KMS-11 (cell line): Measurements from ENCODE around the gene KIRREL2.
"Not testable (repeated sequence)": the region's sequence is repeated elsewhere in the genome, so short reads cannot be mapped to it uniquely, and the experiment has no call there.

Source experiments
- H2AFZ ChIP-seq: fragments of 200-600 bp; sonication (generic); 2 replicates; pipeline ENCODE4 v1.6.1; 2016; ENCODE audit warnings: antibody characterized with exemption, mixed run types, low read depth
- H3K27ac ChIP-seq: fragments of 200-600 bp; sonication (generic); 2 replicates; pipeline ENCODE4 v1.6.1; 2016; ENCODE audit warnings: mild to moderate bottlenecking, mixed run types
- H3K27me3 ChIP-seq: fragments of 200-600 bp; sonication (generic); 2 replicates; pipeline ENCODE4 v1.6.1; 2017; ENCODE audit warnings: mild to moderate bottlenecking, low read depth, mixed run types, moderate library complexity; ENCODE audit not compliant: insufficient read depth
- H3K36me3 ChIP-seq: fragments of 200-600 bp; sonication (generic); 2 replicates; pipeline ENCODE4 v1.6.1; 2017; ENCODE audit warnings: mild to moderate bottlenecking, mixed run types; ENCODE audit not compliant: insufficient read depth
- H3K4me1 ChIP-seq: fragments of 200-600 bp; sonication (generic); 2 replicates; pipeline ENCODE4 v1.6.1; 2016; ENCODE audit warnings: mild to moderate bottlenecking, low read depth, mixed run types; ENCODE audit not compliant: poor library complexity, severe bottlenecking
- H3K4me2 ChIP-seq: fragments of 200-600 bp; sonication (generic); 2 replicates; pipeline ENCODE4 v1.7.0; 2016; ENCODE audit warnings: mild to moderate bottlenecking, mixed run types
- H3K4me3 ChIP-seq: fragments of 200-600 bp; sonication (generic); IDR thresholded peaks from 2 replicates; pipeline ENCODE4 v1.6.1; 2017; ENCODE audit warnings: low read depth, low read length, mixed read lengths; ENCODE audit not compliant: insufficient read depth
- H3K79me2 ChIP-seq: fragments of 200-600 bp; sonication (generic); 2 replicates; pipeline ENCODE4 v1.6.1; 2016; ENCODE audit warnings: low read depth, mixed run types; ENCODE audit not compliant: insufficient read depth
- H3K9ac ChIP-seq: fragments of 200-600 bp; sonication (generic); 2 replicates; pipeline ENCODE4 v1.6.1; 2016; ENCODE audit warnings: mild to moderate bottlenecking, mixed run types
- H4K20me1 ChIP-seq: fragments of 200-600 bp; sonication (generic); 2 replicates; pipeline ENCODE4 v1.6.1; 2016; ENCODE audit warnings: mild to moderate bottlenecking, mixed run types; ENCODE audit not compliant: insufficient read depth
- TF ChIP-seq, protein P1 (sequence below): fragments of 200-600 bp; sonication (generic); conservative IDR thresholded peaks from 2 replicates; pipeline ENCODE4 v1.6.1; 2017; ENCODE audit warnings: low read depth, mild to moderate bottlenecking, antibody characterized with exemption, low read length, moderate library complexity, mixed read lengths

The KIRREL2 gene

GRCh38 chr19:35908010-35908441 is 51.3 kb downstream of the KIRREL2 start, which contains the start of gene TYROBP:
Gene TYROBP, minus strand, starts transcription at chr19:35908295. Its CDS starts 67 bp downstream, at chr19:35908228.
- Histone ChIP-seq H3K27me3 (peaks cover 2% of the 10 kb centered on the region; the same call in 1 of the 2 replicates), H2AFZ (no peak within 1 kb of the TSS), H3K9ac (no peak within 1 kb of the TSS), H4K20me1 (no peaks in the 10 kb centered on the region), H3K79me2 (no peaks in the 10 kb centered on the region), H3K4me3 (no peak within 1 kb of the TSS), H3K27ac (no peak within 1 kb of the TSS), H3K4me1 (peaks cover 5% of the 10 kb centered on the region), H3K36me3 (no peaks in the 10 kb centered on the region), H3K4me2 (no peak within 1 kb of the TSS)
- TF ChIP-seq, protein P1, sequence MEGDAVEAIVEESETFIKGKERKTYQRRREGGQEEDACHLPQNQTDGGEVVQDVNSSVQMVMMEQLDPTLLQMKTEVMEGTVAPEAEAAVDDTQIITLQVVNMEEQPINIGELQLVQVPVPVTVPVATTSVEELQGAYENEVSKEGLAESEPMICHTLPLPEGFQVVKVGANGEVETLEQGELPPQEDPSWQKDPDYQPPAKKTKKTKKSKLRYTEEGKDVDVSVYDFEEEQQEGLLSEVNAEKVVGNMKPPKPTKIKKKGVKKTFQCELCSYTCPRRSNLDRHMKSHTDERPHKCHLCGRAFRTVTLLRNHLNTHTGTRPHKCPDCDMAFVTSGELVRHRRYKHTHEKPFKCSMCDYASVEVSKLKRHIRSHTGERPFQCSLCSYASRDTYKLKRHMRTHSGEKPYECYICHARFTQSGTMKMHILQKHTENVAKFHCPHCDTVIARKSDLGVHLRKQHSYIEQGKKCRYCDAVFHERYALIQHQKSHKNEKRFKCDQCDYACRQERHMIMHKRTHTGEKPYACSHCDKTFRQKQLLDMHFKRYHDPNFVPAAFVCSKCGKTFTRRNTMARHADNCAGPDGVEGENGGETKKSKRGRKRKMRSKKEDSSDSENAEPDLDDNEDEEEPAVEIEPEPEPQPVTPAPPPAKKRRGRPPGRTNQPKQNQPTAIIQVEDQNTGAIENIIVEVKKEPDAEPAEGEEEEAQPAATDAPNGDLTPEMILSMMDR: no peak

- TF ChIP-seq, protein P1: no peak
- no peak overlapping the region for H3K27ac ChIP-seq
Measured at GRCh38 chr19:35908973-35909683, 52.4 kb downstream of the KIRREL2 start.

GRCh38 chr19:35909684-35910035 is 52.9 kb downstream of the KIRREL2 start:
- H3K27ac ChIP-seq: no peak overlapping the region
- no peak overlapping the region for H2AFZ ChIP-seq
- H3K4me1 ChIP-seq: no peaks in the 10 kb centered on the region
- H3K27me3 ChIP-seq: peaks cover 2% of the 10 kb centered on the region; the same call in 1 of the 2 replicates
- no peak overlapping the region for H3K9ac ChIP-seq
- no peak overlapping the region for H3K4me3 ChIP-seq
- TF ChIP-seq, protein P1: no peak
- H3K4me2 ChIP-seq: no peak overlapping the region
- no peaks in the 10 kb centered on the region for H4K20me1 ChIP-seq
- H3K36me3 ChIP-seq: no peaks in the 10 kb centered on the region
- no peaks in the 10 kb centered on the region for H3K79me2 ChIP-seq

More at GRCh38 chr19:35908973-35909683, 52.4 kb downstream of the KIRREL2 start:
- Histone ChIP-seq H3K36me3 (no peaks in the 10 kb centered on the region), H4K20me1 (no peaks in the 10 kb centered on the region), H2AFZ (no peak overlapping the region), H3K4me3 (no peak overlapping the region), H3K27me3 (peaks cover 2% of the 10 kb centered on the region; the same call in 1 of the 2 replicates), H3K4me1 (no peaks in the 10 kb centered on the region), H3K4me2 (no peak overlapping the region), H3K9ac (no peak overlapping the region), H3K79me2 (no peaks in the 10 kb centered on the region)

DNA sequence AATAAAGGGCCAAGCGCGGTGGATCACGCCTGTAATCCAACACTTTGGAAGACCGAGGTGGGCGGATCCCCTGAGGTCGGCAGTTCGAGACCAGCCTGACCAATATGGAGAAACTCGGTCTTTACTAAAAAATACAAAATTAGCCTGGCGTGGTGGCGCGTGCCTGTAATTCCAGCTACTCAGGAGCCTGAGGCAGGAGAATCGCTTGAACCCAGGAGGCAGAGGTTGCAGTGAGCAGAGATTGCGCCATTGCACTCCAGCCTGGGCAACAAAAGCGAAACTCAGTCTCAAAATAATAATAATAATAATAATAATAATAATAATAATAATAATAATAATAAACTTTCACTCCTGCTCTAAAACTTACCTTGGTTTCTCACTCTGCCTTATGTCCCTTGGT is 53.6 kb downstream of the KIRREL2 start:
- not testable (repeated sequence) for H3K4me2 ChIP-seq, H3K4me1 ChIP-seq, H3K4me3 ChIP-seq, H3K27me3 ChIP-seq, H4K20me1 ChIP-seq, H3K79me2 ChIP-seq, H3K36me3 ChIP-seq, H3K27ac ChIP-seq, H2AFZ ChIP-seq, H3K9ac ChIP-seq

DNA sequence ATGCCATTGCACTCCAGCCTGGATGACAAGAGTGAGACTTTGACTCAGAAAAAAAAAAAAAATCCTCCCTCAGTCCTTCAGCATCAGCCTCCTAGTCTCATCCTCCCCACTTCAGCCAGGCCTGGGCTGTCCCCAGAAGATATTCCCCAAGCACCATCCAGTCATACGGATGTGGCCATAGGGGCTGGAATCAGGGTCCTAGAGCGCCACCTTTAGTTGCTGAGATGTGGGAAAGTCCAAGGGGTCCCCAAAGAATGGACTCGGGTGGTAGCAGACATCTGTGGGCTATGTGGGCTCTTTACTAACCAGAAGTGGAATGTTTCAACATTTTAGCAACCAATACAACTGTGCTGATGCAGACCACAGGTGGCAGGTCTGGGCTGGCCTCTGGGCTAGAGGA is 54.5 kb downstream of the KIRREL2 start:
- Histone ChIP-seq H3K79me2 (no peaks in the 10 kb centered on the region), H3K4me1 (no peaks in the 10 kb centered on the region), H2AFZ (no peak overlapping the region), H3K4me2 (no peak overlapping the region), H3K36me3 (no peaks in the 10 kb centered on the region), H3K9ac (no peak overlapping the region), H3K27ac (no peak overlapping the region), H4K20me1 (no peaks in the 10 kb centered on the region), H3K4me3 (no peak overlapping the region), H3K27me3 (peaks cover 11% of the 10 kb centered on the region; the same call in 1 of the 2 replicates)
- TF ChIP-seq, protein P1: no peak
